Left ventricle myocardium inferior (tissue), 1 donor: Measurements from ENCODE around the gene TTC36. TPM values are rescaled to one million over a fixed set of nuclear protein-coding genes. Genes with fewer than 3 reads are reported as not detected.
"Not testable (repeated sequence)": the region's sequence is repeated elsewhere in the genome, so short reads cannot be mapped to it uniquely, and the experiment has no call there.

Experiments
- DNase-seq: peaks from one replicate; pipeline ENCODE4 v3.0.0-alpha.2; 2020
- H3K27ac ChIP-seq: fragments of 200-600 bp; replicated peaks from 2 replicates; pipeline ENCODE4 v1.8.0; 2021
- H3K27me3 ChIP-seq: fragments of 200-600 bp; 2 replicates; pipeline ENCODE4 v1.8.0; 2021; ENCODE audit warnings: low read depth
- H3K36me3 ChIP-seq: fragments of 200-600 bp; 2 replicates; pipeline ENCODE4 v1.8.0; 2021
- H3K4me1 ChIP-seq: fragments of 200-600 bp; 2 replicates; pipeline ENCODE4 v1.8.0; 2021
- H3K4me3 ChIP-seq: fragments of 200-600 bp; 2 replicates; pipeline ENCODE4 v1.8.0; 2021; ENCODE audit warnings: mild to moderate bottlenecking, moderate library complexity
- H3K9me3 ChIP-seq: fragments of 200-600 bp; replicated peaks from 2 replicates; pipeline ENCODE4 v1.8.0; 2021
- intact Hi-C: fragments of 100-400 bp; cut with micrococcal nuclease; formaldehyde crosslinking; loops from one replicate; pipeline ENCODE4 v1.11.0; 2022
- long read RNA-seq: library from polyadenylated mRNA; unstranded; transcript quantifications from one replicate; pipeline ENCODE4 v2.0.0, GENCODE V29; 2021
- total RNA-seq: library from RNA; stranded (reverse); fragmentation: NEBNext Ultra II Directional; extraction: Animal tissue kit (Norgen Biotek cat#: 25700); gene quantifications from one replicate; pipeline ENCODE4 v1.2.1, GENCODE V29; 2021
- TF ChIP-seq, protein P1 (sequence below): fragments of 200-600 bp; IDR thresholded peaks from 2 replicates; pipeline ENCODE4 v1.8.0; 2021; ENCODE audit warnings: antibody characterized with exemption, mild to moderate bottlenecking, borderline replicate concordance
- donor health status: DM: no; HTN: yes; CAD: no; lungs with severe emphysema.

TTC36 gene, protein sequence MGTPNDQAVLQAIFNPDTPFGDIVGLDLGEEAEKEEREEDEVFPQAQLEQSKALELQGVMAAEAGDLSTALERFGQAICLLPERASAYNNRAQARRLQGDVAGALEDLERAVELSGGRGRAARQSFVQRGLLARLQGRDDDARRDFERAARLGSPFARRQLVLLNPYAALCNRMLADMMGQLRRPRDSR
- 1.1 TPM for total RNA-seq
- long read RNA-seq = 0 reads

DNA sequence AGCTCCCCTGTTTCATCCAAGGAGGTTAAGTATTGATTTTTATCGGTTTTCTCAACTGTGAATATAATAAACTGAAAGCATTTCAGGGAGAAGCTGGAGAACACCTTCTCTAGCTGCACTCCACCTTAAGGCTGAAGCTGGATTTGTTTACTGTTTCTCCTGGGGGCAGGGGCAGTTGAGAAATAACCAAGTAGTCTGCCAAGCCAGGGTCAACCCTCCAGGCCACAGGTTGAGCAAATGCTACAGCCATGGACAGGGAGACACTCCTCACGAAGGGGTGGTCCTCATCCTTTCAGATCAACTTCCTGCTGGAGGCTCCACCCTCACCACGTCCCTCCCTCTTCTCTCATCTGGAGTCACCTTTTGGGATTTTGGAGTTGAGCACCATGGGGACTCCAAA lies at the start of gene TTC36:
TTC36 (plus strand) TSS at position 366 of the 400 bp plus-strand sequence; CDS start at position 387, 21 bp downstream.
- Histone ChIP-seq H3K27ac (no peak within 1 kb of the TSS), H3K27me3 (no peaks in the 10 kb centered on the region), H3K4me1 (peaks cover 35% of the 10 kb centered on the region), H3K9me3 (no peaks in the 10 kb centered on the region), H3K36me3 (peaks cover 31% of the 10 kb centered on the region), H3K4me3 (no peak within 1 kb of the TSS)
- intact Hi-C loops = no loop called here
- no peak for DNase-seq
- TF ChIP-seq, protein P1, sequence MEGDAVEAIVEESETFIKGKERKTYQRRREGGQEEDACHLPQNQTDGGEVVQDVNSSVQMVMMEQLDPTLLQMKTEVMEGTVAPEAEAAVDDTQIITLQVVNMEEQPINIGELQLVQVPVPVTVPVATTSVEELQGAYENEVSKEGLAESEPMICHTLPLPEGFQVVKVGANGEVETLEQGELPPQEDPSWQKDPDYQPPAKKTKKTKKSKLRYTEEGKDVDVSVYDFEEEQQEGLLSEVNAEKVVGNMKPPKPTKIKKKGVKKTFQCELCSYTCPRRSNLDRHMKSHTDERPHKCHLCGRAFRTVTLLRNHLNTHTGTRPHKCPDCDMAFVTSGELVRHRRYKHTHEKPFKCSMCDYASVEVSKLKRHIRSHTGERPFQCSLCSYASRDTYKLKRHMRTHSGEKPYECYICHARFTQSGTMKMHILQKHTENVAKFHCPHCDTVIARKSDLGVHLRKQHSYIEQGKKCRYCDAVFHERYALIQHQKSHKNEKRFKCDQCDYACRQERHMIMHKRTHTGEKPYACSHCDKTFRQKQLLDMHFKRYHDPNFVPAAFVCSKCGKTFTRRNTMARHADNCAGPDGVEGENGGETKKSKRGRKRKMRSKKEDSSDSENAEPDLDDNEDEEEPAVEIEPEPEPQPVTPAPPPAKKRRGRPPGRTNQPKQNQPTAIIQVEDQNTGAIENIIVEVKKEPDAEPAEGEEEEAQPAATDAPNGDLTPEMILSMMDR = no peak

DNA sequence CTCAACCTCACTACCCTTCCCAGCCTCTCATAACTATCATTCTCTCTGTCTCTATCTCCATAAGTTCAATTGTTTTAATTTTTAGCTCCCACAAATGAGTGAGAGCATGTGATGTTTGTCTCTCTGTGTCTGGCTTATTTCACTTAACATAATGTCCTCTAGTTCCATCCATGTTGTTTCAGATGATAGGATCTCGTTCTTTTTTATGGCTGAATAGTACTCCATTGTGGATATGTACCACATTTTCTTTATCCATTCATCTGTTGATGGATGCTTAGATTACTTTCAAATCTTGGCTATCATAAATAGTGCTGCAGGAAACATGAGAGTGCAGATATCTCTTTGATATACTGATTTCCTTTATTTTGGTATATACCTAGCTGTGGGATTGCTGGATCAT lies 46.0 kb upstream of the TTC36 start:
- H3K4me1 ChIP-seq, intact Hi-C loops, H3K4me3 ChIP-seq, H3K27me3 ChIP-seq, H3K27ac ChIP-seq, H3K9me3 ChIP-seq, DNase-seq: not testable (repeated sequence)
- H3K36me3 ChIP-seq = peaks cover 100% of the 10 kb centered on the region

DNA sequence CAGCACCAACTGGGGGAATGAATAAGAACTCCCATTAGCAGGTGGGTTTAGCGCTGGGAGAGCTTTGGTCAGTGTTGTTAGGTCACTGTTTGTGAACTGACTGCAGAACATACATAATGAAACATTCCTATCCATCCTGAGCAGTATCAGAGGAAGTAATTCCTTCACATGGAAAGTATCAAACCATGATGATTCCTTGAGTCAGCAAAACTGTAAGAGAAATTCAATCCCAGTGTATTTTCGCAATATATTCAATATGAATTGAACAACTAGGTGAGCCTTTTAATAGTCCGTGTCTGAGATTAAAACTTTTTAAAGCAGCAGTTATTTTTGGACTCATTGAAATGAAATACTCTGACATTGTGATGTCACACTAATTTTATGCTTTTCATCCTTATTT lies 42.9 kb upstream of the TTC36 start:
- intact Hi-C loops = no loop called here
- TF ChIP-seq, protein P1 = no peak

DNA sequence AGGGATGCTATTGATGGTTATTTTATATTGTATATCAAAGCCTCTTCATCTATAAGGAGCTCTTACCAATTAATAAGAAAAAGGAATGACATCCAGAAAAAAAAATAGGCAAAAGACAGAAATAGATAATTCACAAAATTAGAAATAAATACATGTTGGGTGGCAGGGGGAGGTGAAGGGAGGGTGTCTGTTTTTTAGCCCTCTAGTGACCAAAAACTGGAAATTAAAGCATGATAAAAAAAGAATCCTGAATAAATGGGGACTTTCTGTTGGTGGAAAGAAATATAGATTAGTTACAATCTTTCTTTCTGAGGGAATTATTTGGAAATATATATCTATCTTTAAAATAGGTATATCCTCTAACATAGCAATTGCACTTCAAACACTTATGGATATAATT lies 42.0 kb upstream of the TTC36 start:
- Histone ChIP-seq H3K4me1 (no peaks in the 10 kb centered on the region), H3K4me3 (no peak overlapping the region), H3K27ac (no peak overlapping the region), H3K36me3 (peaks cover 85% of the 10 kb centered on the region), H3K9me3 (no peaks in the 10 kb centered on the region), H3K27me3 (no peaks in the 10 kb centered on the region)
- no peak for DNase-seq
- TF ChIP-seq, protein P1 = no peak
- intact Hi-C loops = no loop called here

More for the DNA sequence above, 42.9 kb upstream of the TTC36 start:
- H3K27me3 ChIP-seq = no peaks in the 10 kb centered on the region
- H3K9me3 ChIP-seq = no peaks in the 10 kb centered on the region
- no peaks in the 10 kb centered on the region for H3K4me1 ChIP-seq
- no peak overlapping the region for H3K27ac ChIP-seq
- H3K36me3 ChIP-seq = peaks cover 85% of the 10 kb centered on the region
- DNase-seq = no peak
- no peak overlapping the region for H3K4me3 ChIP-seq

DNA sequence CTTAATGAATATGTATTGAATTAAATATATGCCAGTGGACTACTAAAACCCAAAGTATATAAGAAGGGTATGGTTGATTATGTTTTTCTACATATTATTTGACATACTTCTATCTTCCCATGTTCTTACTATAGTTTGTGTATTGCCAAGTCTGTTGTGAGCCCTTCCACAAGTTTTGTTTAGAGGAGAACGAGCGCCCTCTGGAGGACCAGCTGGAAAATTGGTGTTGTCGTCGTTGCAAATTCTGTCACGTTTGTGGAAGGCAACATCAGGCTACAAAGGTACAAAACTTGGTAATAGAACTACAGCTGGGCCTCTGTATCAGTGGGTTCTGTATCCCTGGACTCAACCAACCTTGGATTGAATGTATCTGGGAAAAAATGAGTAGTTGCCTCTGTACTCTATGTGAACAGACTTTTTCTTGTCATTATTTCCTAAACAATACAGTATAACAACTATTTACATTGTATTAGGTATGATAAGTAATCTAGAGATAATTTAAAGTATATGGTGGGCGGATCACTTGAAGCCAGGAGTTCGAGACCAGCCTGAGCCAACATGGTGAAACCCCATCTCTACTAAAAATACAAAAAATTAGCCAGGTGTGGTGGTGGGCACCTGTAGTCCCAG lies 38.7 kb upstream of the TTC36 start:
- Histone ChIP-seq H3K36me3 (peaks cover 84% of the 10 kb centered on the region), H3K27me3 (no peaks in the 10 kb centered on the region), H3K9me3 (no peaks in the 10 kb centered on the region), H3K4me3 (no peak overlapping the region), H3K4me1 (peaks cover 9% of the 10 kb centered on the region), H3K27ac (no peak overlapping the region)
- TF ChIP-seq, protein P1 = peak; percentile 80
- DNase-seq = peak; percentile 27
- intact Hi-C loops = no loop called here

GRCh38 chr11:118491041-118491440 lies 36.2 kb upstream of the TTC36 start:
- DNase-seq = no peak
- no peaks in the 10 kb centered on the region for H3K9me3 ChIP-seq
- intact Hi-C loops = loop anchor here (5.0 kb wide), 1 partner anchor 109 kb away; no protein-coding TSS in a partner anchor
- peaks cover 84% of the 10 kb centered on the region for H3K36me3 ChIP-seq
- H3K27me3 ChIP-seq = no peaks in the 10 kb centered on the region
- no peak overlapping the region for H3K27ac ChIP-seq
- TF ChIP-seq, protein P1 = no peak
- H3K4me3 ChIP-seq = no peak overlapping the region
- H3K4me1 ChIP-seq = peaks cover 13% of the 10 kb centered on the region
